ENCODE results near the gene MED14.

MED14 gene

GRCh38 chrX:40729598-40730584 is 5.5 kb downstream of the MED14 start:
- DNase-seq (ENCODE audit: low read depth in 2 of 2) = no peak

- DNase-seq (ENCODE audit: low read depth in 2 of 2) = no peak
Measured at GRCh38 chrX:40727581-40728252, 7.6 kb downstream of the MED14 start.

GRCh38 chrX:40727093-40727492 is 8.2 kb downstream of the MED14 start:
- DNase-seq (ENCODE audit: low read depth in 2 of 2) = no peak

GRCh38 chrX:40722930-40723329 is 12.4 kb downstream of the MED14 start:
- DNase-seq (ENCODE audit: low read depth in 2 of 2) = no peak

- DNase-seq (ENCODE audit: low read depth in 2 of 2) = no peak
Measured at GRCh38 chrX:40721489-40722106, 13.7 kb downstream of the MED14 start.

GRCh38 chrX:40720792-40721191 is 14.6 kb downstream of the MED14 start:
- no peak for DNase-seq (ENCODE audit: low read depth in 2 of 2)

- DNase-seq (ENCODE audit: low read depth in 2 of 2) = no peak
Measured at GRCh38 chrX:40720339-40720738, 15.0 kb downstream of the MED14 start.

- DNase-seq (ENCODE audit: low read depth in 2 of 2) = no peak
Measured at GRCh38 chrX:40719731-40720130, 15.6 kb downstream of the MED14 start.

GRCh38 chrX:40719218-40719617 is 16.1 kb downstream of the MED14 start:
- no peak for DNase-seq (ENCODE audit: low read depth in 2 of 2)

- DNase-seq (ENCODE audit: low read depth in 2 of 2) = no peak
Measured at GRCh38 chrX:40709395-40709794, 25.9 kb downstream of the MED14 start.

- no peak for DNase-seq (ENCODE audit: low read depth in 2 of 2)
Measured at GRCh38 chrX:40705658-40706312, 29.6 kb downstream of the MED14 start.

GRCh38 chrX:40700640-40701342 is 34.6 kb downstream of the MED14 start:
- no peak for DNase-seq (ENCODE audit: low read depth in 2 of 2)

GRCh38 chrX:40698851-40699250 is 36.5 kb downstream of the MED14 start:
- DNase-seq (ENCODE audit: low read depth in 2 of 2) = no peak

- DNase-seq (ENCODE audit: low read depth in 2 of 2) = no peak
Measured at GRCh38 chrX:40694802-40695201, 40.5 kb downstream of the MED14 start.

- DNase-seq (ENCODE audit: low read depth in 2 of 2) = no peak
Measured at GRCh38 chrX:40688929-40689328, 46.4 kb downstream of the MED14 start.

- no peak for DNase-seq (ENCODE audit: low read depth in 2 of 2)
Measured at GRCh38 chrX:40687169-40687568, 48.2 kb downstream of the MED14 start.

- DNase-seq (ENCODE audit: low read depth in 2 of 2) = no peak
Measured at GRCh38 chrX:40685362-40685918, 49.9 kb downstream of the MED14 start.

- DNase-seq (ENCODE audit: low read depth in 2 of 2) = no peak
Measured at GRCh38 chrX:40684092-40684491, 51.2 kb downstream of the MED14 start.

GRCh38 chrX:40683245-40683644 is 52.1 kb downstream of the MED14 start:
- DNase-seq (ENCODE audit: low read depth in 2 of 2) = no peak

- DNase-seq (ENCODE audit: low read depth in 2 of 2) = no peak
Measured at GRCh38 chrX:40671126-40671525, 64.2 kb downstream of the MED14 start.
